Jurkat, Clone E6-1 (cell line): Measurements from ENCODE around the gene PPM1D.
"Not testable (repeated sequence)": the region's sequence is repeated elsewhere in the genome, so short reads cannot be mapped to it uniquely, and the experiment has no call there.

Experiments used
- DNase-seq: peaks from one replicate; pipeline ENCODE4 v3.0.0-alpha.2; 2011; ENCODE audit warnings: low read depth, low spot score
- H3K4me3 ChIP-seq: 2 replicates; pipeline ENCODE4 v1.5.1; 2011; ENCODE audit warnings: mild to moderate bottlenecking, low read length, control low read depth, moderate library complexity

PPM1D gene

DNA sequence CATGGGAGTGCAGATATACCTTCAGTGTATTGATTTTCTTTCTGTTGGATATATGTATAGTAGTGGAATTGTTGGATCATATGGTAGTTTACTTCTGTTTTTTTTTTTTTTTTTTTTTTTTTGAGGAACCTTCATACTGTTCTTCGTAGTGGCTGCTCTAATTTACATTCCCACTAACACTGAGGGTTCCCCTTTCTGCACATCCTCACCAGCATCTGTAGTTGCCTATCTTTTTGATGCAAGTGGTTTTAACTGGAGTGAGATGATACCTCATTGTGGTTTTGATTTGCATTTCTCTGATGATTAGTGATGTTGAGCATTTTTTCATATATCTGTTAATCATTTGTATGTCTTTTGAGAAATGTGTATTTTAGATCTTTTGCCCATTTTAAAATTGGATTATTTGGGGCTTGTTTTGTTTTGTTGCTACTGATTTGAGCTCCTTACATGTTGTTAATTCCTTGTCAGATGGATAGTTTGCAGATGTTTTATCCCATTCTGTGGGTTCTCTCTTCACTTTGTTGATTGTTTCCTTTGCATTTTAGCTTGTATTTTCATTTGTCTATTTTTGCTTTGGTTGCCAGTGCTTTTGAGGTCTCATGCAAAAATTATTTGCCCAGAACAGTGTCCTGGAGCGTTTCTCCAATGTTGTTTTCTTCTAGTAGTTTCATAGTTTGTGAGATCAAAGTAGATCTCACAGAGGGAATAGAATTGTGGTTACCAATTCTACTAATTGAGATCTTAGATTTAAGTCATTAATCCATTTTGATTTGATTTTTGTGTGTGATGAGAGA, 52.7 kb downstream of the PPM1D start:
- no peak overlapping the region for H3K4me3 ChIP-seq
- peak; percentile 39 for DNase-seq

DNA sequence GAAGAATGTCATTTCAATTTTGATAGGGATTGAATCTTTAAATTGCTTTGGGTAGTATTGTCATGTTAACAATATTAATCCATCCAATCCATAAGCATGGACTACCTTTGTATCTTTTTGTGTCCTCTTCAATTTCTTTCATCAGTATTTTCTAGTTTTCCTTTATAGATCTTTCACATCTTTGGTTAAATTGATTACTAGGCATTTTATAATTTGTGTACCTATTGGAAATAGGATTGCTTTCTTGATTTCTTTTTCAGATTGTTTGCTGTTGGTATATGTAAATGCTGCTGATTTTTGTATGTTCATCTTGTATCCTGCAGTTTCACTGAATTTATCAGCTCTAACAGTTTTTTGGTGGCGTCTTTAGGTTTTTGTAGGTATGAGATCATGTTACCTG, 53.6 kb downstream of the PPM1D start:
- no peak for DNase-seq
- H3K4me3 ChIP-seq: no peak overlapping the region

DNA sequence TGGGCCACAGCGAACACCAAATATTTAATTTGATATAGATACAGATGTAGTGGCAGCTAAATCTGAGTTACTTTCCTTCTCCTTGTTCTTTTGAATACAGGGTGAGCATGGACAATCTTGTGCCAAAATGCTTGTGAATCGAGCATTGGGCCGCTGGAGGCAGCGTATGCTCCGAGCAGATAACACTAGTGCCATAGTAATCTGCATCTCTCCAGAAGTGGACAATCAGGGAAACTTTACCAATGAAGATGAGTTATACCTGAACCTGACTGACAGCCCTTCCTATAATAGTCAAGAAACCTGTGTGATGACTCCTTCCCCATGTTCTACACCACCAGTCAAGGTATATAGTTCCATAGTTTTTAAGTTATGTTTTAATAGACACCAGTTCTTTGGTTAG, 56.5 kb downstream of the PPM1D start:
- DNase-seq: no peak
- H3K4me3 ChIP-seq: no peak overlapping the region

DNA sequence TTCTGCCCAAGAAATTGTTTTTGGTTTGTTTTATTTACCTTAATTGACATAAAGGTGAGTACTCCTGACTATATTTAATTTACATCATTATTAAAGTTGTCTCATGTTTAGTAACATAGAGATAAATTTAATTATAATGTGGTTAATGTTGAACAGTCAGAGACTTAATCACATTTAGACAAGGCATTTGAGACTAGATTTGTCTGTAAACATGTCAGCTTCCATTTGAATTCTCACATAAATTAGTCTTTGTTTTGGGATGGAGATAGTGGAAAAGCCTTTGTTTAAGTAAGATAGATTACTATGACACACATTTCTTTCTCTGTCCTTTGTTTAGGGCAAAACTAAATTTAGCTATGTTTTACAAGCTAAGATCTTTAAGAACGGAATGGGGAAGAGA, 59.2 kb downstream of the PPM1D start:
- DNase-seq: no peak
- no peak overlapping the region for H3K4me3 ChIP-seq

DNA sequence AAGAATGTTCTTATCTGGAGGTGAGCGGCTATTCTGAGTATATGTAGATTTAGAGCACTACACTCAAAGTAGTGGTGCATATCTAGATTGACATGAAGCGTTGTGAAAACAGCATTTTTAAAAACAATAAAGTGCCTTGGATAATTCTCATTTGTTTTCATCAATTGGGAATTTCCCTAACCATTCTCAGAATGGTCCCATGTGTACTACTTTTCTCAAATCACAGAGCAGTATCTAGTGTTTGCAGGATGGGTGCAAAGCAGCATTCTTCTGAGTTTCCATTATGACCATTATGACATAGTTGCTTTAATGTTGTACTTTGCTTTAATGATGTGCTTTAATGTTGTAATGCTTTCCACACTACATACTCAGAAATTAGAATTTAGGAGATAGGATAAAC, 61.5 kb downstream of the PPM1D start:
- H3K4me3 ChIP-seq: no peak overlapping the region
- no peak for DNase-seq

DNA sequence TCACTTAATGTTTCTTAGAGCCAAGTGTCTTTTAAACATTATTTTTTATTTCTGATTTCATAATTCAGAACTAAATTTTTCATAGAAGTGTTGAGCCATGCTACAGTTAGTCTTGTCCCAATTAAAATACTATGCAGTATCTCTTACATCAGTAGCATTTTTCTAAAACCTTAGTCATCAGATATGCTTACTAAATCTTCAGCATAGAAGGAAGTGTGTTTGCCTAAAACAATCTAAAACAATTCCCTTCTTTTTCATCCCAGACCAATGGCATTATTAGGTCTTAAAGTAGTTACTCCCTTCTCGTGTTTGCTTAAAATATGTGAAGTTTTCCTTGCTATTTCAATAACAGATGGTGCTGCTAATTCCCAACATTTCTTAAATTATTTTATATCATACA, 64.0 kb downstream of the PPM1D start:
- no peak for DNase-seq
- no peak overlapping the region for H3K4me3 ChIP-seq

DNA sequence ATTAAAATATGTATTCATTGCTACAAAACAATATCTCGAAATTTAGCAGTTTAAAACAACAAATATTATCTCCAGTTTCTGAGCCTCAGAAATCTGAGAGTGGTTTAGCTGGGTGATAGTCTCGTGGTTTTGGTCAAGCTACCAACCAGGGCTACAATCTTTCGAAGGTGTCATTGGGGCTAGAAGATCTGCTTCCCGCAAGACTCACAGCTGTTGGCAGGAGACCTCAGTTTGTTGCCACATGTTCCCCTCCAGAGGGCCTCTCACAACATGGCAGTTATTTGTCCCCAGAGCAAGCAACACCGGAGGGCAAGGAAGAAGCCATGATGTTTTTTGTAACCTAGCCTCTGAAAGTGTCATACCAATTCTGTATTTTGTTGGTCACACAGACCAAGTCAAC, 65.6 kb downstream of the PPM1D start:
- H3K4me3 ChIP-seq: no peak overlapping the region
- DNase-seq: no peak

DNA sequence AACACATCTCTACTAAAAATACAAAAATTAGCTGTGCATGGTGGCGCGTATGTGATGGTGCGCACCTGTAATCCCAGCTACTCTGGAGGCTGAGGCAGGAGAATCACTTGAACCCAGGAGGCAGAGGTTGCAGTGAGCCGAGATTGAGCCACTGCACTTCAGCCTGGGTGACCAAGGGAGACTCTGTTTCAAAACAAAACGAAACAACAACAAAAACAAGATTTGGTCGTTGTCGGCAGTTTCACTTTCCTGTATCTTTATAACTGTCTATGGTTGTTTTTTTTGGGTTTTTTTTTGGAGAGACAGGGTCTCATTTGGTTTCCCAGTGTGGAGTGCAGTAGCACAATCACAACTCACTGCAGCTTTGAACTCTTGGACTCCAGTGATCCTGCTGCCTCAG, 68.7 kb downstream of the PPM1D start:
- not testable (repeated sequence) for H3K4me3 ChIP-seq, DNase-seq

DNA sequence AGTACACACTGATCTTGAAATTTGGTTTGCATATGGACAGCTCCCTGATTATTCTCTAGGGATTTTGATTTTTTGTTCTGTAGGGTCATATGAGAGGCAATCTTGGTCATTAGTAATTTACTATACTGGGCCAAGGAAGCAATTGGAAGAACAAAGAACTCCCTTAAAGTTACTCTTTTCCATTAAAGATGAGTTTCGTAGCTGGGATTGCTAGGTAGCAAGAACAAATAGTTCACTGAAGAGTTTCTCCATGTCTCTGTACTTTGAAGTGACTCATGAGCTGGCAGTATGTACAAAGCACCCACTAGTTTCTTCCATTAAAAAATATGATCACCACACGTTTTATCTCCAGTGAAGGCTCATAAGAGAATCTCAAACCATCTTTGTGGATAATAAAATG, 71.5 kb downstream of the PPM1D start:
- H3K4me3 ChIP-seq: no peak overlapping the region
- DNase-seq: no peak

DNA sequence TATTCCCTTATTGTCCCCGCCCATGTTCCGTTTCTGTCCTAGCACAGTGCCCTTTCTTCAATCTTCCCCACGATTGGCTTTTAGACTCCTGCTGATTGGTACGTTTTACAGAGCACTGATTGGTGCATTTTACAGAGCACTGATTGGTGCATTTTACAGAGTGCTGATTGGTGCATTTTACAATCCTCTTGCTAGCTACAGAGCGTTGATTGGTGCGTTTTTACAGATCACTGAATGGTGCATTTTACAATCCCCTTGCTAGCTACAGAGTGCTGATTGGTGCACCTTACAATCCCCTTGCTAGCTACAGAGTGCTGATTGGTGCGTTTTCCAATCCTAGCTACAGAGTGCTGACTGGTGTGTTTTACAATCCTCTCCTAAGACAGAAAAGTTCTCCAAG, 74.6 kb downstream of the PPM1D start:
- not testable (repeated sequence) for DNase-seq, H3K4me3 ChIP-seq

DNA sequence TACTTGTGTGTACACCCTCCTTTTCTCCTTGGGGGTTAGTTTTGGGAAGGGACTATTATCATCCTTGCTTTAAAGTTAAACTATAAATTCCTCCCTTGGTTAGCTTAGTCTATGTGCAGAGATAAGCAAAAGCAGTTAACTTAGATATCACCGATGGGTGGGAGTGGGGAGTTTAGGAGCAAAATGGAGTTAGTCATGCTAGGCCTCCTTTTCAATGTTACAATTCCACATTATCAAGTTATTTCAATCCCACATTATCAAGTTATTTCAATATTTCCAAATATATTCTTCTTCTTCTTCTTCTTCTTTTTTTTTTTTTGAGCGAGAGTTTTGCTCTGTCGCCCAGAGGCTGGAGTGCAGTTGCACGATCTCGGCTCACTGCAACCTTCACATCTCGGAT, 76.0 kb downstream of the PPM1D start:
- H3K4me3 ChIP-seq: no peak overlapping the region
- no peak for DNase-seq

DNA sequence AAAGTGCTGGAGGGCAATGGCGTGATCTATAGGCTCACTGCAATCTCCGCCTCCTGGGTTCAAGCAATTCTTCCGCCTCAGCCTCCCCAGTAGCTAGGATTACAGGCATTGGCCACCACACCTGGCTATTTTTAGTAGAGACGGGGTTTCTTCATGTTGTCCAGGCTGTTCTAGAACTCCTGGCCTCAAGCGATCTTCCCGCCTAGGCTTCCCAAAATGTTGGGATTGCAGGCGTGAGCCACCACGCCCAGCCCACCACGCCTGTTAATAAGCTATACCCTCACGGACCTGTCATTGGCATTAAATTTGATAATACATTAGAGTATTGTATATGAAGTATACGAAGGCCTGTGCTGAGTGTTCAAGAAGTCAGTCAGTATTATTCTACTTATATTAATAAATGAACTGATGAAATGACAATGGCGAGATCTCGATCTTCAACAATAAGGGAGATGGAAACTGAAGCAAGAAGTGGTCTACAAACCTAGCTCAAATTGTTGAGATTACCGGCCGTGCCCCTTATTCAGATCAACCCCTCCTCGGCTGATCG, 76.8 kb downstream of the PPM1D start:
- H3K4me3 ChIP-seq: peak overlapping the region; percentile 83

DNA sequence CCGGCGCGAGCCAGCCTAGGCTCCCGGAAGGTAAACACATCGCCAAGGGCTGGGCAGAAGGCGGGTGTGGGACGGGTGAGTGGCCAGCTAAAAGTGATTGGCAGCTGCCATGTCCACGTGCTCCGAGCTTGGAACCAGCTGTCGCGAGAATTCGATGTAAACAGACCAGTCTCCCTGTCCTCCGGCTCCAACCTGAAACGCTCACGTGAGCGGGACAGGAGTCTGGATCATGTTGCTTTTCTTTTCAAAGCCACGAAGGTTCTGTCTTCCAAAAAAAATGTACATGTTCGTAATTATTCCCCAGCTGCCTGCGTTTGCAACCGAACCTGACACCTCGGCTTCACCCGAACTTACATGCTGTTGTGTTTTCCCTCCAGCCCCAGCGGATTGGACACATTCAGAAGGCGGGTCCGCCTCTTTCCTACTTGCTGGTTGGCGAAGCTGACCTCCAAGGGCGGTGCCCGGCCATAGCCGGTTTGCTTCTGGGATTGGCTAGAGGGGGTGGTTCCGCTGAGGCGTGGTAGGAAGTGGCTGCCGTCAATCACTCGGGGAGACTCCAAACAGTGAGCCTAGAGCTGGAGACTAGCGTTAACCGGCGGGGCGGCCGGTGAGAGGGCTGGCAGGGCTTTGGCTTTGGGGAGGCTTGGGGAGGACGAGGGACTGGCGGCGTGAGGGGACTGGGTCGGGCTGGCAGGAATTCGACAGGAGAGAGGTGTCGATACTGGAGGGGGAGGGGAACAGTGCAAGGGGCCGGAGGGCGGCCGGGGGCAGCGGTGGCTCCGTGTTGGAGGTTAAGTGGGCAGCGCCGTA, 77.5 kb downstream of the PPM1D start, which contains the start of gene BCAS3:
Gene BCAS3 (plus strand): TSS at position 544 of the 810 bp plus-strand sequence.
- DNase-seq: peak; percentile 98
- H3K4me3 ChIP-seq: peak within 1 kb of the TSS; percentile 83

More for the DNA sequence above, 76.8 kb downstream of the PPM1D start:
- DNase-seq: no peak

DNA sequence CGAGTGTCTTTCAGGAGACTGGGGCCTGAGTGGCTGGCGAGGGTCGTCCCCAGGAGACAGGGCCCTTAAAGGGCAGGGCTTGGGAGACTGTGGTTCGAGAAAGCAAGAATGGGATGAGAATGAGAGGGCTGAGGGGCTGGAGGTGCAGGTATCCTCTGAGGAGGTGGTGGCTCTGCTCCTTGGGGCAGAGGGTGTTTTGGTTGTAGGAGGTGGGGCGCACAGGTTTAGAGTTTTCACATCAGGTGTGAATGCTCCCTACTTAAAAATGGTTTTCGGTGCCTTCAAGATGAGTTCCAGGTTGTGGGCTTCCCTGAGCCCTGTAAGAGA, 78.1 kb downstream of the PPM1D start:
- peak overlapping the region; percentile 83 for H3K4me3 ChIP-seq
- DNase-seq: no peak

DNA sequence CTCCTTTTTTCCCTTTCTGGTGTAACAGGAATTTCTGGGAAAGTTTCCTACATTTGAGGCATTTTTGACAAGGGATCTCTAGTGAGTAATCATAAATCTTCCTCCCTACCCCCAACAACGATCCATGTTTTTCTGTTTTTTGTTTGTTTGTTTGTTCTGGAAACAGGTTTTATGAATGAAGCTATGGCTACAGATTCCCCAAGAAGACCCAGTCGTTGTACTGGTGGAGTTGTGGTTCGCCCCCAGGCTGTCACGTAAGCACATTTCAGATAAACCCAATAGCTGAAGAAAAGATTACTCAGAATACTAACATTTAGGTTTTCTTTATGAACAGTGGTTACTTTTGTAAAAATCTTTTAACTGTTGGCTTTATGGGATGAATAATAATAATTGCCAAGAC, 79.3 kb downstream of the PPM1D start:
- DNase-seq: no peak
- H3K4me3 ChIP-seq: no peak overlapping the region

DNA sequence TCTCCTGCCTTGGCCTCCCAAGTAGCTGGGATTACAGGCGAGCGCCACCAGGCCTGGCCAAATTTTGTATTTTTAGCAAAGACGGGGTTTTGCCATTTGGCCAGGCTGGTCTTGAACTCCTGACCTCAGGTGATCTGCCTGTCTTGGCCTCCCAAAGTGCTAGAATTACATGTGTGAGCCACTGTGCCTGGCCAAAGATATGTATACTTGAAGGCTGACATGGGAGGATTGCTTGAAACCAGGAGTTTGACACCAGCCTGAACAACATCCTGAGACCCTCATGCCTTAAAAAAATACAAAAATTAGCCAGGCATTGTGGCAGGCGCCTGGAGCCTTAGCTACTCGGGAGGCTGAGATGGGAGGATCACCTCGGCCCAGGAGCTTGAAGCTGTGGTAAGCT, 80.8 kb downstream of the PPM1D start:
- no peak overlapping the region for H3K4me3 ChIP-seq
- no peak for DNase-seq

DNA sequence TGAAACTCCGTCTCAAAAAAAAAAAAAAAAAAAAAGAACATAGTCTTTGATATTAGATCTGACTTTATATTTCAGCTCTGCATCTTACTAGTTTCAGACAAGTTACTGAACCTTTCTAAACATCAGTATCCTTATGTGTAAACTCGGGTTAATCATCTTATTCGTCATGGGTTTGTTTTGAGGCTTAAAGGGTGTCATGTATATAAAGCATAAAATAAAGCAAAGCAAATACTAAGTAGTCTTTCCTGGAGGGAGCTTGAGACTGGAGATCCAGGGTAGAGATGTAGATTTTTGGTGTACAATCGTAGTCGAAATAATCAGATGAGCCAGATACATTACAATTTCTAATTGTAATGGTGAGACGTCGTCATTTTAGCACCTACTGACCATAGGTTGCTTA, 85.4 kb downstream of the PPM1D start:
- DNase-seq: no peak
- H3K4me3 ChIP-seq: no peak overlapping the region

DNA sequence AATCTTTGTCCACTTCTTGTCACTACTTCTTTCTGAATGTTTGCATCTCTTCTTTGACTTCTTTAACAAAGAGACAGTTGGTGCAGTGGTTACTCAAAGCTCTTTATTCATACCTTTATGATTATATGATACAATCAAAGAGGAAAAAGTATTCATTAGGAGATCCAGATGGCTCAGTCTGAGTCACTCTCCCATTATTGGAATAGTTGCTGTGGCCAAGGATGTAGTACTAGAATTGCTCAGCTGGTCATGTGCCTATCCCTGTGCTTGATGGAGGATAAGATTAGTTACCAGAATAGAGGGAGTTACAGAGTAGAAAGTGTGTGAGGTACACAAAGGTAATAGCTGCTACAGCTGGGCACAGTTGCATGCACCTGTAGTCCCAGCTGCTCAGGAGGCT, 96.0 kb downstream of the PPM1D start:
- no peak overlapping the region for H3K4me3 ChIP-seq
- no peak for DNase-seq

DNA sequence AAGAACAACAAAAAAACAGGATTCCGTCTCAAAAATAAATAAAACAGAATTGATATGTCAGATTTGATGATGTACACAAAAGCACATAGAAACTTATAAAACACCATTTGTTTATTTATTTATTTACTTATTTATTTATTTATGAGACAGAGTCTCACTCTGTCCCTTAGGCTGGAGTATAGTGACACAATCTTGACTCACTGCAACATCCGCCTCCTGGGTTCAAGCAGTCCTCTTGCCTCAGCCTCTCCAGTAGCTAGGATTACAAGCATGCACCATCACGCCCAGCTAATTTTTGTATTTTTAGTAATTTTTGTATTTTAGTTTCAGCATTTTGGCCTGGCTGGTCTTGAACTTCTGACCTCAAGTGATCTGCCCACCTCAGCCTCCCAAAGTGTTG, 99.1 kb downstream of the PPM1D start:
- H3K4me3 ChIP-seq: no peak overlapping the region
- DNase-seq: no peak

DNA sequence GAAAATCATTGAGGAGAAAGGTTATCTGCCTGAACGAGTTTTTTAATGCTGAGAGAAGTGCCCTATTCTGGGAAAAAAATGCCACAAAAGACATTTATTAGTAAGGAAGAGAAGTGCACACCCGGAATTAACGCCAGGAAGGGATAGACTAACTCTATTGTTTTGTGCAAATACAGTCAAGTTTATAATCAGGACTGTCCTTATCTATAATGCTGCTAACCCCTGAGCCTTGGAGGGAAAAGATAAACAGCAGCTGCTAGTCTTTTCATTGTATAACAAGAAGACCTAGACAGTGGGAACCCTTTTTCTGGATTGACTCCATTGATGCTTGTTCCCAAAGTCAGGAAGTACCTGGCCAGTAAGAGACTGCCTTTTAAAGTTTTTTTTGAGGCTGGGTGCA, 104.2 kb downstream of the PPM1D start:
- no peak for DNase-seq
- no peak overlapping the region for H3K4me3 ChIP-seq
